ENCODE measurements around the gene COG5. TPM values are rescaled to one million over a fixed set of nuclear protein-coding genes. Genes with fewer than 3 reads are reported as not detected.

The COG5 gene
- total and polyA plus RNA-seq, 2 of the 8 experiments (the other 6 are each of a cell fraction or from before 2014, with no cell fraction given) = 10.5 to 28.1 TPM

GRCh38 chr7:107304636-107305035 lies 259.1 kb downstream of the COG5 start:
- no peak overlapping the region for H3K4me3 ChIP-seq (ENCODE audit: extremely low read depth in 1 of 4, insufficient read depth in 2 of 4, low read depth in 3 of 4, low read length in 4 of 4)
- H4K5ac ChIP-seq (ENCODE audit: insufficient read length, low read depth, low read length) = no peak overlapping the region
- H3K56ac ChIP-seq (replicated peaks; ENCODE audit: insufficient read length, low read depth, low read length) = no peak overlapping the region
- WGBS, 2 experiments (ENCODE audit: extremely low coverage in 1 of 2, insufficient coverage in 1 of 2, insufficient read length in 1 of 2, insufficient replicate concordance in 2 of 2, low coverage in 1 of 2, low lambda C conversion rate in 2 of 2, missing lambda C conversion rate in 1 of 2) = 93% methylated on average over 3 of the region's 3 CpGs; no CpG with 5 or more reads in 1 of the 2 experiments
- no peaks in the 10 kb centered on the region for H3K4me1 ChIP-seq (replicated peaks in 1 of 4; ENCODE audit: control insufficient read depth in 3 of 4, insufficient read depth in 4 of 4, low read length in 3 of 4)
- H2BK12ac ChIP-seq (ENCODE audit: low read depth, low read length) = no peak overlapping the region
- POLR2A ChIA-PET (ENCODE audit: partially characterized antibody) = no interaction called here
- no peaks in the 10 kb centered on the region for H3K23me2 ChIP-seq (ENCODE audit: low read depth, low read length)
- no peak overlapping the region for H2BK5ac ChIP-seq (ENCODE audit: low read depth, low read length)
- DNase-seq (ENCODE audit: low read depth in 1 of 2, low spot score in 2 of 2) (no peak), FAIRE-seq (no peak)
- no peak overlapping the region for H3K4me2 ChIP-seq (ENCODE audit: insufficient read depth in 1 of 2, low read depth in 2 of 2, low read length in 2 of 2)
- no peak overlapping the region for H3K27ac ChIP-seq (ENCODE audit: low read depth, low read length)
- TF ChIP-seq NANOG (IDR thresholded peaks at IDR 0.05; ENCODE audit: insufficient read depth, low read depth, low read length, poor library complexity, severe bottlenecking) (no peak), EZH2 (IDR thresholded peaks at IDR 0.05; ENCODE audit: low read depth, low read length, severe bottlenecking) (no peak), CTBP2 (IDR thresholded peaks at IDR 0.05; ENCODE audit: borderline replicate concordance, insufficient read depth, insufficient read length, low read length) (no peak), E2F6 (IDR thresholded peaks at IDR 0.05) (no peak), CHD1 (IDR thresholded peaks at IDR 0.05; ENCODE audit: low read depth, low read length) (no peak), BCL11A (IDR thresholded peaks at IDR 0.05; ENCODE audit: low read depth in 2 of 2, low read length in 2 of 2) (no peak)
- H2BK15ac ChIP-seq (ENCODE audit: low read length) = no peak overlapping the region
- H3K4ac ChIP-seq (replicated peaks; ENCODE audit: insufficient read length, low read depth, low read length) = no peak overlapping the region
- H4K20me1 ChIP-seq (replicated peaks in 1 of 2; ENCODE audit: control insufficient read depth in 1 of 2, insufficient read depth in 2 of 2, low read length in 2 of 2) = no peaks in the 10 kb centered on the region
- no peaks in the 10 kb centered on the region for H3K27me3 ChIP-seq (replicated peaks in 1 of 4; ENCODE audit: control insufficient read depth in 3 of 4, extremely low read depth in 1 of 4, insufficient read depth in 3 of 4, low read length in 3 of 4)
- H4K8ac ChIP-seq (ENCODE audit: extremely low read depth, insufficient read depth, low read length) = no peak overlapping the region
- no peak overlapping the region for H2BK120ac ChIP-seq (replicated peaks; ENCODE audit: low read depth, low read length)
- H2AFZ ChIP-seq (ENCODE audit: low read length) = no peak overlapping the region
- no peaks in the 10 kb centered on the region for H3K79me1 ChIP-seq (ENCODE audit: low read depth, low read length)
- no peak overlapping the region for H2BK20ac ChIP-seq (ENCODE audit: low read length)
- H3K23ac ChIP-seq (ENCODE audit: insufficient read length) = no peak overlapping the region
- H4K91ac ChIP-seq (replicated peaks; ENCODE audit: insufficient read length, low read length) = no peak overlapping the region
- CTCF ChIA-PET (ENCODE audit: partially characterized antibody) = no interaction called here
- no peak overlapping the region for H3K9ac ChIP-seq (replicated peaks in 1 of 4; ENCODE audit: extremely low read depth in 1 of 4, low read depth in 3 of 4, low read length in 3 of 4)
- no peak overlapping the region for H3K18ac ChIP-seq (ENCODE audit: extremely low read depth, low read length)
- no peaks in the 10 kb centered on the region for H3K79me2 ChIP-seq (ENCODE audit: control insufficient read depth in 1 of 2, insufficient read depth in 2 of 2, low read length in 2 of 2)
- H3K9me3 ChIP-seq (ENCODE audit: insufficient read depth in 2 of 2, low read depth in 1 of 2, low read length in 1 of 2) = no peaks in the 10 kb centered on the region
- H3K36me3 ChIP-seq (ENCODE audit: control insufficient read depth in 2 of 4, insufficient read depth in 4 of 4, low read length in 3 of 4) = no peaks in the 10 kb centered on the region; a peak in 1 of 8 replicates
- H2AK5ac ChIP-seq (ENCODE audit: low read depth, low read length) = no peak overlapping the region
- no peak overlapping the region for H3K14ac ChIP-seq (ENCODE audit: insufficient read length)
